GM23338 (cell line): ENCODE data around the gene SLC2A2. TPM values are rescaled to one million over a fixed set of nuclear protein-coding genes. Genes with fewer than 3 reads are reported as not detected.
"Not testable (repeated sequence)": the region's sequence is repeated elsewhere in the genome, so short reads cannot be mapped to it uniquely, and the experiment has no call there.

ENCODE experiments used
- ATAC-seq: fragments of 200-7000 bp; cut with Tn5 transposase; 3 replicates; pipeline ENCODE4 v1.9.1; 2020
- DNase-seq: peaks from one replicate; pipeline ENCODE4 v3.0.0-alpha.2; 2015; ENCODE audit warnings: low spot score
- H2AFZ ChIP-seq: fragments of 200-600 bp; sonication (generic); 2 replicates; pipeline ENCODE4 v1.8.0; 2016; ENCODE audit warnings: antibody characterized with exemption, mild to moderate bottlenecking, moderate library complexity
- H3F3A ChIP-seq: fragments of 200-600 bp; sonication (generic); replicated peaks from 2 replicates; pipeline ENCODE4 v1.8.0; 2017; ENCODE audit warnings: antibody characterized with exemption, mixed run types, low read depth
- H3K27ac ChIP-seq: fragments of 200-600 bp; sonication (generic); 2 replicates; pipeline ENCODE4 v1.6.1; 2016; ENCODE audit warnings: low read depth
- H3K27me3 ChIP-seq: fragments of 200-600 bp; sonication (generic); 2 replicates; pipeline ENCODE4 v1.8.0; 2016; ENCODE audit warnings: mild to moderate bottlenecking, mixed run types, moderate library complexity; ENCODE audit not compliant: insufficient read depth
- H3K36me3 ChIP-seq: fragments of 200-600 bp; sonication (generic); 2 replicates; pipeline ENCODE4 v1.8.0; 2016; ENCODE audit warnings: mild to moderate bottlenecking; ENCODE audit not compliant: insufficient read depth
- H3K4me1 ChIP-seq: fragments of 200-600 bp; sonication (generic); 2 replicates; pipeline ENCODE4 v1.8.0; 2016; ENCODE audit warnings: mild to moderate bottlenecking, moderate library complexity; ENCODE audit not compliant: insufficient read depth
- H3K4me2 ChIP-seq: fragments of 200-600 bp; sonication (generic); 2 replicates; pipeline ENCODE4 v1.7.1; 2017; ENCODE audit warnings: mixed run types
- H3K4me3 ChIP-seq: fragments of 200-600 bp; sonication (generic); 2 replicates; pipeline ENCODE4 v1.6.1; 2016; ENCODE audit warnings: mixed run types
- H3K79me2 ChIP-seq: fragments of 200-600 bp; sonication (generic); replicated peaks from 2 replicates; pipeline ENCODE4 v1.8.0; 2017; ENCODE audit warnings: mild to moderate bottlenecking; ENCODE audit not compliant: insufficient read depth
- H3K9me2 ChIP-seq: fragments of 200-600 bp; sonication (generic); 2 replicates; pipeline ENCODE4 v1.8.0; 2017; ENCODE audit not compliant: insufficient read depth
- H4K20me1 ChIP-seq: fragments of 200-600 bp; sonication (generic); replicated peaks from 2 replicates; pipeline ENCODE4 v1.8.0; 2017; ENCODE audit warnings: mild to moderate bottlenecking; ENCODE audit not compliant: insufficient read depth
- H3K27ac Mint-ChIP-seq: 2 replicates; pipeline ENCODE4 v1.8.0; 2020; ENCODE audit warnings: inconsistent platforms, mild to moderate bottlenecking, moderate library complexity, mixed read lengths
- H3K27me3 Mint-ChIP-seq: 3 replicates; pipeline ENCODE4 v1.8.0; 2022; ENCODE audit warnings: low read depth, mild to moderate bottlenecking, moderate library complexity, mixed read lengths, inconsistent platforms; ENCODE audit not compliant: insufficient read depth, poor library complexity
- H3K36me3 Mint-ChIP-seq: 3 replicates; pipeline ENCODE4 v1.8.0; 2021; ENCODE audit warnings: low read depth, mild to moderate bottlenecking, inconsistent platforms, moderate library complexity, mixed read lengths
- H3K4me1 Mint-ChIP-seq: 3 replicates; pipeline ENCODE4 v1.8.0; 2020; ENCODE audit warnings: mild to moderate bottlenecking, inconsistent platforms, mixed read lengths
- H3K4me3 Mint-ChIP-seq: 3 replicates; pipeline ENCODE4 v1.8.0; 2021; ENCODE audit warnings: moderate library complexity, mild to moderate bottlenecking, inconsistent platforms, mixed read lengths
- H3K9me3 Mint-ChIP-seq: 3 replicates; pipeline ENCODE4 v1.8.0; 2020; ENCODE audit warnings: moderate library complexity, mild to moderate bottlenecking, inconsistent platforms, mixed read lengths
- EZH2 ChIP-seq: fragments of 200-600 bp; sonication (generic); IDR thresholded peaks from one replicate; pipeline ENCODE4 v1.8.0; 2017; ENCODE audit warnings: antibody characterized with exemption, mild to moderate bottlenecking, low read depth; ENCODE audit not compliant: unreplicated experiment
- JUNB ChIP-seq: IDR thresholded peaks from one replicate; pipeline ENCODE4 v1.6.1; 2016; ENCODE audit warnings: antibody characterized with exemption; ENCODE audit not compliant: unreplicated experiment
- NANOG ChIP-seq: IDR thresholded peaks from 2 replicates; pipeline ENCODE4 v1.6.1; 2016; ENCODE audit warnings: antibody characterized with exemption, borderline replicate concordance
- POLR2AphosphoS5 ChIP-seq: IDR thresholded peaks from 2 replicates; pipeline ENCODE4 v1.6.1; 2016; ENCODE audit warnings: antibody characterized with exemption, low read depth
- STAT1 ChIP-seq: IDR thresholded peaks from one replicate; pipeline ENCODE4 v1.6.1; 2016; ENCODE audit warnings: antibody characterized with exemption; ENCODE audit not compliant: unreplicated experiment
- ZNF114 ChIP-seq: fragments of 250-450 bp; sonication (Bioruptor Pico); IDR thresholded peaks from 2 replicates; pipeline ENCODE4 v1.5.0; 2020; ENCODE audit warnings: mild to moderate bottlenecking, moderate library complexity
- ZNF331 ChIP-seq: fragments of 250-450 bp; sonication (Bioruptor Pico); IDR thresholded peaks from 2 replicates; pipeline ENCODE4 v1.5.0; 2020; ENCODE audit warnings: low read depth, mild to moderate bottlenecking, moderate library complexity
- polyA plus RNA-seq: library from polyadenylated mRNA; unstranded; fragments of >200 nt; fragmentation: Nextera tagmentation; extraction: Ambion mirVana; gene quantifications from 2 replicates; pipeline ENCODE4 v1.2.1, GENCODE V29; 2016
- total RNA-seq: library from RNA; depleted of rRNA; stranded (reverse); fragments of >200 nt; shearing (Covaris generic); gene quantifications from 2 replicates; pipeline ENCODE4 v1.2.3, GENCODE V29; 2014
- TF ChIP-seq, protein P1 (sequence below): fragments of 250-450 bp; sonication (Bioruptor Pico); IDR thresholded peaks from 2 replicates; pipeline ENCODE4 v1.5.0; 2020; ENCODE audit warnings: mild to moderate bottlenecking, moderate library complexity
- TF ChIP-seq, protein P2 (sequence below): IDR thresholded peaks from one replicate; pipeline ENCODE4 v1.6.1; 2018; ENCODE audit warnings: antibody characterized with exemption; ENCODE audit not compliant: unreplicated experiment
- TF ChIP-seq, protein P3 (sequence below), 2 experiments: fragments of 200-600 bp in 1 of 2; sonication (generic) in 1 of 2; conservative IDR thresholded peaks; 2 replicates each; pipeline versions ENCODE4 v1.5.1 to v1.6.1; 2016 to 2017; ENCODE audit warnings: antibody characterized with exemption in 2 of 2, low read depth in 2 of 2, mild to moderate bottlenecking in 2 of 2, moderate library complexity in 1 of 2

The SLC2A2 gene
- total and polyA plus RNA-seq, 2 experiments from 2014 or later: not detected

DNA sequence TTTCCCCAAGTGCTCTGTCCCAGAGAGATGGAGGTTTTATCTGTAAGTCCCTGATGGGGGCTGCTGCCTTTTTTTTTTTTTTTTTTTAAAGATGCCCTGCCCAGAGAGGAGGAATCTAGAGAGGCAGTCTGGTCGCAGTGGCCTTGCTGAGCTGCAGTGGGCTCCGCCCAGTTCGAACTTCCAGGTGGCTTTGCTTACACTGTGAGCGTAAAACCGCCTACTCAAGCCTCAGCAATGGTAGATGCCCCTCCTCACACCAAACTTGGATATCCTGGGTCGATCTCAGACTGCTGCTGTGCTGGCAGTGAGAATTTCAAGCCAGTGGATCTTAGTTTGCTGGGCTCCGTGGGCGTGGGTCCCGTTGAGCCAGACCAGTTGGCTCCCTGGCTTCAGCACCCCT, 51.6 kb downstream of the SLC2A2 start (continued):
- TF ChIP-seq, protein P1, sequence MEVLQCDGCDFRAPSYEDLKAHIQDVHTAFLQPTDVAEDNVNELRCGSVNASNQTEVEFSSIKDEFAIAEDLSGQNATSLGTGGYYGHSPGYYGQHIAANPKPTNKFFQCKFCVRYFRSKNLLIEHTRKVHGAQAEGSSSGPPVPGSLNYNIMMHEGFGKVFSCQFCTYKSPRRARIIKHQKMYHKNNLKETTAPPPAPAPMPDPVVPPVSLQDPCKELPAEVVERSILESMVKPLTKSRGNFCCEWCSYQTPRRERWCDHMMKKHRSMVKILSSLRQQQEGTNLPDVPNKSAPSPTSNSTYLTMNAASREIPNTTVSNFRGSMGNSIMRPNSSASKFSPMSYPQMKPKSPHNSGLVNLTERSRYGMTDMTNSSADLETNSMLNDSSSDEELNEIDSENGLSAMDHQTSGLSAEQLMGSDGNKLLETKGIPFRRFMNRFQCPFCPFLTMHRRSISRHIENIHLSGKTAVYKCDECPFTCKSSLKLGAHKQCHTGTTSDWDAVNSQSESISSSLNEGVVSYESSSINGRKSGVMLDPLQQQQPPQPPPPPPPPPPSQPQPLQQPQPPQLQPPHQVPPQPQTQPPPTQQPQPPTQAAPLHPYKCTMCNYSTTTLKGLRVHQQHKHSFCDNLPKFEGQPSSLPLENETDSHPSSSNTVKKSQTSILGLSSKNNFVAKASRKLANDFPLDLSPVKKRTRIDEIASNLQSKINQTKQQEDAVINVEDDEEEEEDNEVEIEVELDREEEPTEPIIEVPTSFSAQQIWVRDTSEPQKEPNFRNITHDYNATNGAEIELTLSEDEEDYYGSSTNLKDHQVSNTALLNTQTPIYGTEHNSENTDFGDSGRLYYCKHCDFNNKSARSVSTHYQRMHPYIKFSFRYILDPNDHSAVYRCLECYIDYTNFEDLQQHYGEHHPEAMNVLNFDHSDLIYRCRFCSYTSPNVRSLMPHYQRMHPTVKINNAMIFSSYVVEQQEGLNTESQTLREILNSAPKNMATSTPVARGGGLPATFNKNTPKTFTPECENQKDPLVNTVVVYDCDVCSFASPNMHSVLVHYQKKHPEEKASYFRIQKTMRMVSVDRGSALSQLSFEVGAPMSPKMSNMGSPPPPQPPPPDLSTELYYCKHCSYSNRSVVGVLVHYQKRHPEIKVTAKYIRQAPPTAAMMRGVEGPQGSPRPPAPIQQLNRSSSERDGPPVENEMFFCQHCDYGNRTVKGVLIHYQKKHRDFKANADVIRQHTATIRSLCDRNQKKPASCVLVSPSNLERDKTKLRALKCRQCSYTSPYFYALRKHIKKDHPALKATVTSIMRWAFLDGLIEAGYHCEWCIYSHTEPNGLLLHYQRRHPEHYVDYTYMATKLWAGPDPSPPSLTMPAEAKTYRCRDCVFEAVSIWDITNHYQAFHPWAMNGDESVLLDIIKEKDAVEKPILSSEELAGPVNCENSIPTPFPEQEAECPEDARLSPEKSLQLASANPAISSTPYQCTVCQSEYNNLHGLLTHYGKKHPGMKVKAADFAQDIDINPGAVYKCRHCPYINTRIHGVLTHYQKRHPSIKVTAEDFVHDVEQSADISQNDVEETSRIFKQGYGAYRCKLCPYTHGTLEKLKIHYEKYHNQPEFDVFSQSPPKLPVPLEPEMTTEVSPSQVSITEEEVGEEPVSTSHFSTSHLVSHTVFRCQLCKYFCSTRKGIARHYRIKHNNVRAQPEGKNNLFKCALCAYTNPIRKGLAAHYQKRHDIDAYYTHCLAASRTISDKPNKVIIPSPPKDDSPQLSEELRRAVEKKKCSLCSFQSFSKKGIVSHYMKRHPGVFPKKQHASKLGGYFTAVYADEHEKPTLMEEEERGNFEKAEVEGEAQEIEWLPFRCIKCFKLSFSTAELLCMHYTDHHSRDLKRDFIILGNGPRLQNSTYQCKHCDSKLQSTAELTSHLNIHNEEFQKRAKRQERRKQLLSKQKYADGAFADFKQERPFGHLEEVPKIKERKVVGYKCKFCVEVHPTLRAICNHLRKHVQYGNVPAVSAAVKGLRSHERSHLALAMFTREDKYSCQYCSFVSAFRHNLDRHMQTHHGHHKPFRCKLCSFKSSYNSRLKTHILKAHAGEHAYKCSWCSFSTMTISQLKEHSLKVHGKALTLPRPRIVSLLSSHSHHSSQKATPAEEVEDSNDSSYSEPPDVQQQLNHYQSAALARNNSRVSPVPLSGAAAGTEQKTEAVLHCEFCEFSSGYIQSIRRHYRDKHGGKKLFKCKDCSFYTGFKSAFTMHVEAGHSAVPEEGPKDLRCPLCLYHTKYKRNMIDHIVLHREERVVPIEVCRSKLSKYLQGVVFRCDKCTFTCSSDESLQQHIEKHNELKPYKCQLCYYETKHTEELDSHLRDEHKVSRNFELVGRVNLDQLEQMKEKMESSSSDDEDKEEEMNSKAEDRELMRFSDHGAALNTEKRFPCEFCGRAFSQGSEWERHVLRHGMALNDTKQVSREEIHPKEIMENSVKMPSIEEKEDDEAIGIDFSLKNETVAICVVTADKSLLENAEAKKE (CRISPR knock-in tag): no peak
- TF ChIP-seq POLR2AphosphoS5: no peak
- no peak for TF ChIP-seq STAT1

DNA sequence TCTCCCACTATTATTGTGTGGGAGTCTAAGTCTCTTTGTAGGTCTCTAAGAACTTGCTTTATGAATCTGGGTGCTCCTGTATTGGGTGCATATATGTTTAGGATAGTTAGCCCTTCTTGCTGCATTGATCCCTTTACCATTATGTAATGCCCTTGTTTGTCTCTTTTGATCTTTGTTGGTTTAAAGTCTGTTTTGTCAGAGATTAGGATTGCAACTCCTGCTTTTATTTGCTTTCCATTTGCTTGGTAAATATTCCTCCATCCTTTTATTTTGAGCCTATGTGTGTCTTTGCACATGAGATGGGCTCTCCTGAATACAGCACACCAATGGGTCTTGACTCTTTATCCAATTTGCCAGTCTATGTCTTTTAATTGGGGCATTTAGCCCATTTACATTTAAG, 53.6 kb downstream of the SLC2A2 start:
- DNase-seq, ATAC-seq, H3K4me3 ChIP-seq, H3K79me2 ChIP-seq, H3K27me3 ChIP-seq, H3K36me3 ChIP-seq, H3K4me2 ChIP-seq, H3K4me1 ChIP-seq, H3K9me3 Mint-ChIP-seq, H3K27me3 Mint-ChIP-seq, H3K27ac ChIP-seq, H2AFZ ChIP-seq, H4K20me1 ChIP-seq, H3K27ac Mint-ChIP-seq, H3K4me1 Mint-ChIP-seq, H3K9me2 ChIP-seq, H3K4me3 Mint-ChIP-seq, H3F3A ChIP-seq, H3K36me3 Mint-ChIP-seq: not testable (repeated sequence)

DNA sequence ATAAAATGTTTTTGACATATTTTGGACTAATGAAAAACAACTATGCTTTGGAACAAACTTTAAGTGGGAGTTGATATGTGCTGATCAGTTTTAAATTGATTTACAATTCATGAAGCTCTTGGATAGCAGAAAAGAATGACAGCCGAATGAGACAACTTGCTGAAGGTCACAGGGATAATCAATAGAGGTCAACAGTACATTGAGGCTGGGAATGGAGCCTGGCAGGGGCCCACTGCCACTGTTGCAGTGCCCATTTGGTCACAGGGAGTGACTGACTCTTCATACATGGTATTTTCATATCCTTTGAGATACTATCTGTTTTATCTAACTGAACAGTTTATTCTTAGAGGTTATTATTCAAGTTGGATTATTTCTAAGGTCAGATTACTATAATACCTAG, 59.4 kb downstream of the SLC2A2 start:
- H3K36me3 Mint-ChIP-seq: no peaks in the 10 kb centered on the region
- no peaks in the 10 kb centered on the region for H3K4me1 Mint-ChIP-seq
- no peak overlapping the region for H3K27ac Mint-ChIP-seq
- no peaks in the 10 kb centered on the region for H3K36me3 ChIP-seq
- DNase-seq (no peak), ATAC-seq (no peak)
- H3K79me2 ChIP-seq: no peaks in the 10 kb centered on the region
- H3K27me3 Mint-ChIP-seq: no peaks in the 10 kb centered on the region
- H3K27me3 ChIP-seq: no peaks in the 10 kb centered on the region
- peaks cover 5% of the 10 kb centered on the region; the same call in 2 of the 3 replicates for H3K9me3 Mint-ChIP-seq
- no peak overlapping the region for H2AFZ ChIP-seq
- H3F3A ChIP-seq: no peaks in the 10 kb centered on the region
- H3K27ac ChIP-seq: no peak overlapping the region
- no peak overlapping the region for H3K4me3 ChIP-seq
- H4K20me1 ChIP-seq: no peaks in the 10 kb centered on the region
- no peaks in the 10 kb centered on the region for H3K9me2 ChIP-seq
- no peaks in the 10 kb centered on the region for H3K4me1 ChIP-seq
- H3K4me3 Mint-ChIP-seq: no peak overlapping the region
- no peak overlapping the region for H3K4me2 ChIP-seq
- TF ChIP-seq, protein P2, sequence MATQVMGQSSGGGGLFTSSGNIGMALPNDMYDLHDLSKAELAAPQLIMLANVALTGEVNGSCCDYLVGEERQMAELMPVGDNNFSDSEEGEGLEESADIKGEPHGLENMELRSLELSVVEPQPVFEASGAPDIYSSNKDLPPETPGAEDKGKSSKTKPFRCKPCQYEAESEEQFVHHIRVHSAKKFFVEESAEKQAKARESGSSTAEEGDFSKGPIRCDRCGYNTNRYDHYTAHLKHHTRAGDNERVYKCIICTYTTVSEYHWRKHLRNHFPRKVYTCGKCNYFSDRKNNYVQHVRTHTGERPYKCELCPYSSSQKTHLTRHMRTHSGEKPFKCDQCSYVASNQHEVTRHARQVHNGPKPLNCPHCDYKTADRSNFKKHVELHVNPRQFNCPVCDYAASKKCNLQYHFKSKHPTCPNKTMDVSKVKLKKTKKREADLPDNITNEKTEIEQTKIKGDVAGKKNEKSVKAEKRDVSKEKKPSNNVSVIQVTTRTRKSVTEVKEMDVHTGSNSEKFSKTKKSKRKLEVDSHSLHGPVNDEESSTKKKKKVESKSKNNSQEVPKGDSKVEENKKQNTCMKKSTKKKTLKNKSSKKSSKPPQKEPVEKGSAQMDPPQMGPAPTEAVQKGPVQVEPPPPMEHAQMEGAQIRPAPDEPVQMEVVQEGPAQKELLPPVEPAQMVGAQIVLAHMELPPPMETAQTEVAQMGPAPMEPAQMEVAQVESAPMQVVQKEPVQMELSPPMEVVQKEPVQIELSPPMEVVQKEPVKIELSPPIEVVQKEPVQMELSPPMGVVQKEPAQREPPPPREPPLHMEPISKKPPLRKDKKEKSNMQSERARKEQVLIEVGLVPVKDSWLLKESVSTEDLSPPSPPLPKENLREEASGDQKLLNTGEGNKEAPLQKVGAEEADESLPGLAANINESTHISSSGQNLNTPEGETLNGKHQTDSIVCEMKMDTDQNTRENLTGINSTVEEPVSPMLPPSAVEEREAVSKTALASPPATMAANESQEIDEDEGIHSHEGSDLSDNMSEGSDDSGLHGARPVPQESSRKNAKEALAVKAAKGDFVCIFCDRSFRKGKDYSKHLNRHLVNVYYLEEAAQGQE: no peak
- TF ChIP-seq NANOG: no peak
- no peak for TF ChIP-seq STAT1
- no peak for TF ChIP-seq JUNB
- no peak for TF ChIP-seq ZNF331 (CRISPR knock-in tag)
- TF ChIP-seq EZH2: no peak
- TF ChIP-seq, protein P3, sequence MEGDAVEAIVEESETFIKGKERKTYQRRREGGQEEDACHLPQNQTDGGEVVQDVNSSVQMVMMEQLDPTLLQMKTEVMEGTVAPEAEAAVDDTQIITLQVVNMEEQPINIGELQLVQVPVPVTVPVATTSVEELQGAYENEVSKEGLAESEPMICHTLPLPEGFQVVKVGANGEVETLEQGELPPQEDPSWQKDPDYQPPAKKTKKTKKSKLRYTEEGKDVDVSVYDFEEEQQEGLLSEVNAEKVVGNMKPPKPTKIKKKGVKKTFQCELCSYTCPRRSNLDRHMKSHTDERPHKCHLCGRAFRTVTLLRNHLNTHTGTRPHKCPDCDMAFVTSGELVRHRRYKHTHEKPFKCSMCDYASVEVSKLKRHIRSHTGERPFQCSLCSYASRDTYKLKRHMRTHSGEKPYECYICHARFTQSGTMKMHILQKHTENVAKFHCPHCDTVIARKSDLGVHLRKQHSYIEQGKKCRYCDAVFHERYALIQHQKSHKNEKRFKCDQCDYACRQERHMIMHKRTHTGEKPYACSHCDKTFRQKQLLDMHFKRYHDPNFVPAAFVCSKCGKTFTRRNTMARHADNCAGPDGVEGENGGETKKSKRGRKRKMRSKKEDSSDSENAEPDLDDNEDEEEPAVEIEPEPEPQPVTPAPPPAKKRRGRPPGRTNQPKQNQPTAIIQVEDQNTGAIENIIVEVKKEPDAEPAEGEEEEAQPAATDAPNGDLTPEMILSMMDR (conservative IDR thresholded peaks at IDR 0.05; ENCODE audit: low read depth in 2 of 2): no peak
- no peak for TF ChIP-seq POLR2AphosphoS5
- no peak for TF ChIP-seq ZNF114 (CRISPR knock-in tag)
